HG03097 (cell line): ENCODE data around the gene CTXND2.
"Not testable (repeated sequence)": the region's sequence is repeated elsewhere in the genome, so short reads cannot be mapped to it uniquely, and the experiment has no call there.

Experiments used
- ATAC-seq: cut with Tn5 transposase; IDR thresholded peaks from one replicate; pipeline ENCODE4 v1.9.1; 2021; ENCODE audit not compliant: unreplicated experiment, low FRiP score

Gene CTXND2

DNA sequence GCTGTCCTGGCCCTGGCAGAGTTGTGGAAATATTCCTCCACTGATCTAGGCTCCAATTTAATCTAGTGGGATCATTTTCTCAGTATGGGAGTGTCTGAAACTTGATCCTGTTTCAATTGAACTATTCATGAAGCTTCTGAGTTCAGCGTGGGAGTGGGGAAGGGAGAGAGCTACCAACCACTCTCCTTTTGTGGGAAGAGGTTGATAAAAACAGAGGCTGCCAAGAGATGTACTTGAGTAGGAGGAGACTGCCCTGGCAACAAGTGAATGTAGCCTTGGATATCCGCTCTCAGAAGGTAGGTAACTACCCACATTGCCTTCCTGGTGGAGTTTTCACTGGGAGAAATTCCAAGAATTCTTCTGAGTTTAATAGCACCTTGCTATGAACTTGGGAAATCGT, at the start of gene CTXND2:
Gene CTXND2 (plus strand): TSS at position 119 of the 400 bp plus-strand sequence. CDS start 25,179 bp downstream, outside the sequence.
- no peak for ATAC-seq

- not testable (repeated sequence) for ATAC-seq
Observed at GRCh38 chr1:150840850-150841249, 46.1 kb upstream of the CTXND2 start.

- ATAC-seq: no peak
Observed at GRCh38 chr1:150841626-150842025, 45.3 kb upstream of the CTXND2 start.

- no peak for ATAC-seq
Observed at GRCh38 chr1:150842343-150842742, 44.6 kb upstream of the CTXND2 start.

GRCh38 chr1:150842964-150843363, 44.0 kb upstream of the CTXND2 start:
- ATAC-seq: no peak

- ATAC-seq: no peak
Observed at GRCh38 chr1:150843474-150843873, 43.5 kb upstream of the CTXND2 start.

- no peak for ATAC-seq
Observed at GRCh38 chr1:150846473-150847146, 40.3 kb upstream of the CTXND2 start.

GRCh38 chr1:150850801-150851362, 36.1 kb upstream of the CTXND2 start:
- not testable (repeated sequence) for ATAC-seq

- ATAC-seq: not testable (repeated sequence)
Observed at GRCh38 chr1:150852734-150853133, 34.2 kb upstream of the CTXND2 start.

GRCh38 chr1:150863724-150864123, 23.2 kb upstream of the CTXND2 start:
- ATAC-seq: no peak

GRCh38 chr1:150864200-150864599, 22.7 kb upstream of the CTXND2 start:
- not testable (repeated sequence) for ATAC-seq

- no peak for ATAC-seq
Observed at GRCh38 chr1:150869683-150870082, 17.3 kb upstream of the CTXND2 start.

DNA sequence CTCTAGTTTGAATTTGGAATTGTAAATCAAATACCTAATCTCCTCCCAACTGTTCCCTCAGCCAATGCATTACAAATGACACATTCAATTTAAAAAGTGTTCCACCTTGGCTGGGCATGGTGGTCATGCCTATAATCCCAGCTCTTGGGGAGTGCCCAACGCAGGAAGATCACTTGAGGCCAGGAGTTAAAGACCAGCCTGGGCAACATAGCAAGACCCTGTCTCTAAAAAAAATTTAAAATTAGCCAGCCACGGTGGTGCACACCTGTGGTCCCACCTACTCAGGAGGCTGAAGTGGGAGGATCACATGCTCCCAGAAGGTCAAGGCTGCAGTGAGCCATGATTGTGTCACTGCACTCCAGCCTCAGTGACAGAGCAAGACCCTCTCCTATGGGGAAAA, 14.4 kb upstream of the CTXND2 start:
- ATAC-seq: no peak

DNA sequence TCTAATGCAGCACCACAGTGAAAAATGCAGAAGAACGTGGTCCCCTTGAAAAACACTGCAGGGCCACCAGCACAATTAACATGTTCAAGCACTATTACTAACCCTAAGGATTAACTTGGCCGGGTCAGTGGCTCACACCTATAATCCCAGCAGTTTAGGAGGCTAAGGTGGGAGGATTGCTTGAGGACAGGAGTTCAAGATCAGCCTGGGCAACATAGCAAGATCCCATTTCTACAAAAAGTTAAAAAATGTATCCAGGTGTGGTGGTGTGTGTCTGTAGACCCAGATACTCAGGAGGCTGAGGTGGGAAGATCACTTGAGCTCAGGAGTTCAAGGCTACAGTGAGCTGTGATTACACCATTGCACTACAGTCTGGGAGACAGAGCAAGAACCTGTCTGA, 13.4 kb upstream of the CTXND2 start:
- ATAC-seq: no peak

GRCh38 chr1:150874455-150875196, 12.3 kb upstream of the CTXND2 start:
- no peak for ATAC-seq

GRCh38 chr1:150875197-150876118, 11.5 kb upstream of the CTXND2 start:
- ATAC-seq: no peak

DNA sequence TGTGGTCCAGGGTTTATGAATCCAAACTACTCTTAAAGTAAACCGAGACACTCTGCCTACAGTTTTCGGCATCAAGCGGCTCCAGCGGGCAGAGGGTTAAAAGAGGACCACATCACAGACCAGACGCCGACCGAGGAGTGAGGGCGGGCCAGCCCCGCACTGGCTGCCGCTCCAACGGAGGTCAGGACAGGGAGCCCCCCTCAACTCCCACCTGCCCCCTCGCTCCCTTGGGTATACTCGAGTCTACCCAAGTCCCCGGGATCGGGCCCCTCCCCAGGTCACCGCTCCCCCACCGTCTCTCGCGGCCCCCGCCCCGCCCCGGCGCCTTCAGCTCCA, 10.8 kb upstream of the CTXND2 start:
- ATAC-seq: no peak

DNA sequence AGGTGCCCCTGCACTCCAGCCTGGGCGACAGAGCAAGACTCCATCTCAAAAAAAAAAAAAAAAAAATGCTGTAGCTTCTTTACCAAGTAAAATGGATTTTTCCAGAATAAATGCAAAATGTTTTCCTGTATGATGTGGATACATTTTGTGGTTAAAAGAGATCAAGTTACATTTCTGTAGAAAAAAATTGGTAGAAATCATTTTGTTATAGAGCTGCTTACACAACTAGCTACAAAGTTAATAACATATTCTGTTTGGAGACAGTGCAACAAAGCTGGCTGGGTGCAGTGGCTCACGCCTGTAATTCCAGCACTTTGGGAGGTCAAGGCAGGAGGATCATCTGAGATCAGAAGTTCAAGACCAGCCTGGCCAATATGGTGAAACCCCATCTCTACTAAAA, 8.0 kb upstream of the CTXND2 start:
- not testable (repeated sequence) for ATAC-seq

- ATAC-seq: no peak
Observed at GRCh38 chr1:150881331-150882070, 5.4 kb upstream of the CTXND2 start.

DNA sequence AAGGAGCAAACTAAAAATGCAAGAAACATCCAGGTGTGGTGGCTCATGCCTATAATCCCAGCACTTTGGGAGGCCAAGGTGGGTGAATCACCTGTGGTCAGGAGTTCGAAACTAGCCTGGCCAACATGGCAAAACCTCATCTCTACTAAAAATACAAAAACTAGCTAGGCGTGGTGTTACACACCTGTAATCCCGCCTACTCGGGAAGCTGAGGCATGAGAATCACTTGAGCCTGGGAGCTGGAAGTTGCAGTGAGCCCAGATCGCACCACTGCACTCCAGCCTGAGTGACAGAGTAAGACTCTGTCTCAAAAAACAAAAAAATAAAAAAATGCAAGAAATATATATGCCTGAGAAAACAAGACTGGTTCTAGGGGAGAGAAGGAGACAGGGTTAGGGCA, 3.8 kb upstream of the CTXND2 start:
- not testable (repeated sequence) for ATAC-seq
